Chondrocyte (in vitro differentiated cells): ENCODE data around the gene CHRDL2. TPM values are rescaled to one million over a fixed set of nuclear protein-coding genes. Genes with fewer than 3 reads are reported as not detected.
A peak's percentile ranks its signal among the peaks of the same experiment; 100 is the strongest.

Experiments used
- DNase-seq: peaks from one replicate; pipeline ENCODE4 v3.0.0; 2021; ENCODE audit warnings: mixed read lengths, low spot score
- H3K27ac Mint-ChIP-seq: one replicate; pipeline ENCODE4 v1.8.0; 2021; ENCODE audit warnings: mild to moderate bottlenecking, moderate library complexity, mixed read lengths; ENCODE audit not compliant: unreplicated experiment
- H3K27me3 Mint-ChIP-seq: 2 replicates; pipeline ENCODE4 v1.8.0; 2021; ENCODE audit warnings: low read depth, mixed read lengths
- H3K36me3 Mint-ChIP-seq: 2 replicates; pipeline ENCODE4 v1.8.0; 2021; ENCODE audit warnings: low read depth, mixed read lengths
- H3K4me1 Mint-ChIP-seq: 2 replicates; pipeline ENCODE4 v1.8.0; 2021; ENCODE audit warnings: low read depth, mild to moderate bottlenecking, mixed read lengths
- H3K4me3 Mint-ChIP-seq: one replicate; pipeline ENCODE4 v1.8.0; 2021; ENCODE audit warnings: mild to moderate bottlenecking, moderate library complexity, mixed read lengths; ENCODE audit not compliant: unreplicated experiment
- H3K9me3 Mint-ChIP-seq: 2 replicates; pipeline ENCODE4 v1.8.0; 2021; ENCODE audit warnings: low read depth, mixed read lengths
- CTCF ChIP-seq: fragments of 200-600 bp; sonication (generic); IDR thresholded peaks from 2 replicates; pipeline ENCODE4 v1.5.0; 2021; ENCODE audit warnings: antibody characterized with exemption, mild to moderate bottlenecking, moderate library complexity
- total RNA-seq: library from RNA; stranded (reverse); gene quantifications from 3 replicates; pipeline ENCODE4 v1.2.1, GENCODE V29; 2021

The CHRDL2 gene
- total RNA-seq, 1 donor from 2014 or later = not detected

- Mint-ChIP-seq H3K4me1 (peaks cover 34% of the 10 kb centered on the region), H3K27me3 (peaks cover 12% of the 10 kb centered on the region), H3K4me3 (no peak overlapping the region), H3K9me3 (no peaks in the 10 kb centered on the region), H3K27ac (no peak overlapping the region), H3K36me3 (no peaks in the 10 kb centered on the region)
- no peak for TF ChIP-seq CTCF
- no peak for DNase-seq
Measured at GRCh38 chr11:74720596-74721478, 10.4 kb downstream of the CHRDL2 start.

GRCh38 chr11:74719011-74719410, 12.2 kb downstream of the CHRDL2 start:
- Mint-ChIP-seq H3K36me3 (no peaks in the 10 kb centered on the region), H3K27ac (no peak overlapping the region), H3K27me3 (peaks cover 8% of the 10 kb centered on the region), H3K4me1 (peaks cover 28% of the 10 kb centered on the region), H3K9me3 (no peaks in the 10 kb centered on the region), H3K4me3 (no peak overlapping the region)
- DNase-seq = no peak
- TF ChIP-seq CTCF = no peak

DNA sequence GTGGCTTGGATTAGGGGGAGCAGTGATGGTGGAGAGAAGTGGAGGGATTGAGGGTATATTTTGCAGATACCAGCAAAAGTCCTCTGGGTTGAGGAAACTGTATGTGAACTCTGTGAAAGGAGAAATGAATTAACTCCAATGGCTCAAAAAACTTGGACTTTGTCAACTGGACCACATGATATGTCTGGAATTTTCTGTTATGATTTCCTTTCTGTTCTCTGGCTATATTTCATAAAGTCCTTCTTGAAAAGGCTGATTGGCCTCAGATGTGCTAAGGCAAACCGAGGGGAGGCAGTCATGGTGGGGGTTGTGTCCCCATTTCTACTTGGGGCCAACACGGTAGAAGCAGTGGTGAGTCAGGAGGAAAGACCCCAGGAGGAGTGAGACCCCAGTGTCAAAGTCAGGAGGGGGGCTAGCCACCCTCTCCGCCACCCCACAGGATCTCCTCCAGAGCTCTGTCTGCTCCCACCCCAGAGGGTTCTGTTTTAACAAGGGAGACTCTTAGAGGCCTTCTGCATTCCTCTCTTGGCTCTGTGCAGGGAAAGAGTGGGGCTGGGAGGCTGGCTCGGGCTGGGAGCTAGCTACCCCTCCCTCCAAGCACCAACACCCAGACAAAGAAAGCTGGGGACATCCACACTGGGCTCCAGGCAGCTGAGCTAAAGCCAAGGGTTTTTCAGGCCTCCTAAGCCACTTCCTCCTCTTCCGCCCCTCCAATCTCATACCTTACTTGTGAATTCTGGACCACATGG, 13.8 kb downstream of the CHRDL2 start:
- TF ChIP-seq CTCF = no peak
- no peaks in the 10 kb centered on the region for H3K27me3 Mint-ChIP-seq
- no peak for DNase-seq
- H3K27ac Mint-ChIP-seq = peak overlapping the region; percentile 95
- peak overlapping the region; percentile 32 for H3K4me3 Mint-ChIP-seq
- no peaks in the 10 kb centered on the region for H3K9me3 Mint-ChIP-seq
- peaks cover 28% of the 10 kb centered on the region for H3K4me1 Mint-ChIP-seq
- H3K36me3 Mint-ChIP-seq = no peaks in the 10 kb centered on the region

DNA sequence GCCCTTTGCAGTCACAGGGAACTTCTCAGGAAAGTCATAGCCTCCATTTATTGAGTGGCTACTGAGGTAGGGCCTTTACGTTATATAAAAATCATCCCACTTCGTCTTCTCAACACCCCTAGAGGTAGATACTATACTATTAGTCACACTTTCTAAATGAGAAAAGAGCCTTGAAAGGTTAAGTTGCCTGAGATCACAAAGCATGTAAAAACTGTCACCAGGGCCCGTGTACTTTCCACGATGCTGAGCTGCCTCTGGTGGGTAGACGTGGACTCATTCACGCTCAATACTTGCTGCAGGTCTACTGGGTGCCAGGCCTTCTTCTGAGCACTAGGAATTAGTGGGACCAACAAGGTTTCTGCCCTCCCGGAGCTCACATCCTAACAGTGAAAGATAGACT, 16.3 kb downstream of the CHRDL2 start:
- Mint-ChIP-seq H3K36me3 (no peaks in the 10 kb centered on the region), H3K9me3 (no peaks in the 10 kb centered on the region), H3K4me1 (peaks cover 27% of the 10 kb centered on the region), H3K27me3 (no peaks in the 10 kb centered on the region), H3K4me3 (no peak overlapping the region), H3K27ac (no peak overlapping the region)
- no peak for DNase-seq
- no peak for TF ChIP-seq CTCF

DNA sequence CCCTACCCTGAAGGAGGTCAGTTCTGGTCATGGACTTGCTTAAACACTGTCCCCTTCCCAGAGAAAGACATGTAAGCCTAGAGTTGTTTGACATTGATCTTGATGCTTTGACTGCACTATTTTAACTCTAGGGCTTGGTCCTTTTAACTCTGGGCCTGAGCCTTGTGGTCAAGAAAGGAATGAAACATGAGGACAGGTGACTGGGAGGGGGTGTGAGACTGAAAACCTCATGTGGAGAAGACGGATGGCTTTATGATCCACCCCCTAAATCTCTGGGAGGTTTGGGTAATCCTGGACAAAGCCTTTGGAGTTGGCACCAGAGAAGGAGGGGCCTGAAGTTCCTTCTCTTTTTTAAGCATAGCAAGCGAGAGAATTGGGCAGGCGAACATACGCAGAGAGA, 17.5 kb downstream of the CHRDL2 start:
- no peaks in the 10 kb centered on the region for H3K9me3 Mint-ChIP-seq

More for the DNA sequence above, 17.5 kb downstream of the CHRDL2 start:
- Mint-ChIP-seq H3K36me3 (no peaks in the 10 kb centered on the region), H3K27ac (no peak overlapping the region), H3K4me1 (peaks cover 30% of the 10 kb centered on the region), H3K4me3 (no peak overlapping the region), H3K27me3 (no peaks in the 10 kb centered on the region)
- DNase-seq = no peak
- TF ChIP-seq CTCF = no peak
